Neuronal stem cell (in vitro differentiated cells): ENCODE data around the gene JMJD7.
A peak's percentile ranks its signal among the peaks of the same experiment; 100 is the strongest.

Experiments
- DNase-seq: peaks from one replicate; pipeline ENCODE4 v3.0.0-alpha.2; 2013; ENCODE audit warnings: low spot score
- H2AFZ ChIP-seq: one replicate; pipeline ENCODE4 v1.6.1; 2013; ENCODE audit warnings: mild to moderate bottlenecking, low read length, inconsistent platforms
- H2AK5ac ChIP-seq: 2 replicates; pipeline ENCODE4 v1.6.1; 2013; ENCODE audit warnings: low read depth, mild to moderate bottlenecking, inconsistent platforms, low read length, moderate library complexity, mixed read lengths
- H2BK120ac ChIP-seq: 2 replicates; pipeline ENCODE4 v1.6.1; 2013; ENCODE audit warnings: low read depth, mild to moderate bottlenecking, inconsistent platforms, low read length, moderate library complexity, mixed read lengths
- H2BK12ac ChIP-seq: one replicate; pipeline ENCODE4 v1.6.1; 2013; ENCODE audit warnings: low read length, inconsistent platforms
- H2BK15ac ChIP-seq: 2 replicates; pipeline ENCODE4 v1.6.1; 2013; ENCODE audit warnings: mild to moderate bottlenecking, low read length, inconsistent platforms, mixed read lengths
- H2BK5ac ChIP-seq: one replicate; pipeline ENCODE4 v1.6.1; 2013; ENCODE audit warnings: inconsistent platforms, mild to moderate bottlenecking, low read length, moderate library complexity
- H3K14ac ChIP-seq: one replicate; pipeline ENCODE4 v1.6.1; 2013; ENCODE audit warnings: low read length, inconsistent platforms
- H3K18ac ChIP-seq: 2 replicates; pipeline ENCODE4 v1.6.1; 2013; ENCODE audit warnings: low read length, inconsistent platforms
- H3K23ac ChIP-seq: 2 replicates; pipeline ENCODE4 v1.6.1; 2013; ENCODE audit warnings: low read depth, mild to moderate bottlenecking, mixed read lengths, low read length, inconsistent platforms; ENCODE audit not compliant: poor library complexity
- H3K27ac ChIP-seq: replicated peaks from 3 replicates; pipeline ENCODE4 v1.5.1; 2013; ENCODE audit warnings: low read length, inconsistent platforms
- H3K27me3 ChIP-seq, 3 experiments: 2 replicates each; pipeline ENCODE4 v1.6.1; 2013; ENCODE audit warnings: low read length in 3 of 3, mild to moderate bottlenecking in 2 of 3, inconsistent platforms in 1 of 3, low read depth in 1 of 3, mixed read lengths in 1 of 3, moderate library complexity in 1 of 3; ENCODE audit not compliant: control insufficient read depth in 3 of 3, insufficient read depth in 3 of 3
- H3K36me3 ChIP-seq, 2 donors: replicated peaks in 1 of 2; 2 replicates each; pipeline ENCODE4 v1.6.1; 2013; ENCODE audit warnings: low read length in 2 of 2; ENCODE audit not compliant: control insufficient read depth in 2 of 2, insufficient read depth in 2 of 2
- H3K4ac ChIP-seq: 2 replicates; pipeline ENCODE4 v1.6.1; 2013; ENCODE audit warnings: inconsistent platforms, mild to moderate bottlenecking, low read length, moderate library complexity
- H3K4me1 ChIP-seq, 2 donors: 1 replicate in 1 of 2; 2 replicates in 1 of 2; pipeline ENCODE4 v1.6.1; 2013; ENCODE audit warnings: low read length in 2 of 2, low read depth in 1 of 2; ENCODE audit not compliant: control insufficient read depth in 2 of 2, insufficient read depth in 1 of 2
- H3K4me2 ChIP-seq: one replicate; pipeline ENCODE4 v1.6.1; 2013; ENCODE audit warnings: mild to moderate bottlenecking, low read length, inconsistent platforms; ENCODE audit not compliant: insufficient read depth, poor library complexity, severe bottlenecking
- H3K4me3 ChIP-seq, 2 donors: 2 replicates each; pipeline ENCODE4 v1.5.1; 2013; ENCODE audit warnings: low read length in 2 of 2, mild to moderate bottlenecking in 2 of 2, inconsistent platforms in 1 of 2, moderate library complexity in 1 of 2
- H3K79me1 ChIP-seq: one replicate; pipeline ENCODE4 v1.6.1; 2013; ENCODE audit warnings: low read depth, mild to moderate bottlenecking, inconsistent platforms, low read length, moderate library complexity
- H3K9ac ChIP-seq: one replicate; pipeline ENCODE4 v1.6.1; 2013; ENCODE audit warnings: mild to moderate bottlenecking, low read depth, low read length, inconsistent platforms; ENCODE audit not compliant: poor library complexity
- H3K9me3 ChIP-seq, 2 donors: replicated peaks in 1 of 2; 2 replicates each; pipeline versions ENCODE3 to v1.6.1; 2013; ENCODE audit warnings: low read length in 2 of 2, mild to moderate bottlenecking in 2 of 2, inconsistent platforms in 1 of 2, low read depth in 1 of 2, mixed read lengths in 1 of 2, moderate library complexity in 1 of 2; ENCODE audit not compliant: control insufficient read depth in 2 of 2, insufficient read depth in 1 of 2
- H4K8ac ChIP-seq: one replicate; pipeline ENCODE4 v1.6.1; 2013; ENCODE audit warnings: low read depth, mild to moderate bottlenecking, inconsistent platforms, low read length, moderate library complexity
- H4K91ac ChIP-seq: one replicate; pipeline ENCODE4 v1.6.1; 2013; ENCODE audit warnings: low read length, low read depth, mild to moderate bottlenecking, inconsistent platforms; ENCODE audit not compliant: poor library complexity
- WGBS, 2 donors: extraction: QIAGEN DNeasy Blood & Tissue Kit; methylation state at CpG; one replicate each; pipeline ENCODE4 v1.1.7; 2013; ENCODE audit warnings: missing lambda C conversion rate in 2 of 2, mixed read lengths in 1 of 2; ENCODE audit not compliant: insufficient read length in 2 of 2, insufficient replicate concordance in 1 of 2; ENCODE audit errors: extremely low coverage in 2 of 2; 5-methylcytosine and 5-hydroxymethylcytosine counted together

Gene JMJD7

DNA sequence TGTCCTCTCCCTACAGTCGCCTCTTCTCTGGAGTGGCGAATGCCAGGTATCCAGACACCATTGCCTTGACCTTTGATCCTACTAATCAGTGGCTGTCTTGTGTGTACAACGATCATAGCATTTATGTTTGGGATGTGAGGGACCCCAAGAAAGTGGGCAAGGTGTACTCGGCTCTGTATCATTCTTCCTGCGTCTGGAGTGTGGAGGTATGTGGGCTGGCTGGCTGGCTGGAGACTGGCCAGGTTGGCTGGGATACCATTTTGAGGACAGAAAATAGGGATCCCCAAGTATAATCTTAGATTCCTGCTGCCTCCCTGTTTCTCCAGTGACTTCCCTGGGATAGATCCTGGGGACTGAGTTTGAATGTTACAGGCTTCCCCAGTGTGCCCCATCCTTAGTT, 13.4 kb upstream of the JMJD7 start:
- Histone ChIP-seq H2BK5ac (no peak overlapping the region), H3K9ac (no peak overlapping the region), H4K91ac (no peak overlapping the region), H3K4ac (no peak overlapping the region), H4K8ac (no peak overlapping the region), H2AFZ (no peak overlapping the region), H3K79me1 (no peaks in the 10 kb centered on the region), H2AK5ac (no peak overlapping the region), H2BK15ac (no peak overlapping the region), H3K36me3 (peaks cover 21 to 51% of the 10 kb centered on the region in 2 donors), H3K27me3 (no peaks in the 10 kb centered on the region), H3K4me1 (no peaks in the 10 kb centered on the region), H3K14ac (no peak overlapping the region), H3K23ac (no peak overlapping the region), H3K4me3 (no peak overlapping the region), H3K18ac (no peak overlapping the region), H2BK12ac (no peak overlapping the region), H3K9me3 (no peaks in the 10 kb centered on the region), H3K4me2 (no peak overlapping the region), H3K27ac (no peak overlapping the region), H2BK120ac (no peak overlapping the region)
- no CpG with 5 or more reads among the region's 5 CpGs for WGBS, 2 donors
- no peak for DNase-seq

DNA sequence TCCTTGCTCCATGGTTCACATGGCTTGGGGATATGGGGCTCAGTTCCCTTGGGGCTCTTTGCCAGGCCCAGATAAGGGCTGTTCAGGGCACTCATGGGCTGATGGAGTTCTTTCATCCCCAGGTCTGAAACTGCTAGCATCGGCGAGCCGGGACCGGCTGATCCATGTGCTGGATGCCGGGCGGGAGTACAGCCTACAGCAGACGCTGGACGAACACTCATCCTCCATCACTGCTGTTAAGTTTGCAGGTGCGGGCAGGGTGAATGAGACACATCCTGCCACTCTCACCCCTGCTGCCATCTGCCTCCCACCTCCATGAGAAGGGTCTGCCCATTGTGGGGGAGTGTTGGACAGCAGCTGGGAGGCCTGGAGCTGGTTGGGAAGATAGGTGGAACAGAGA, 11.1 kb upstream of the JMJD7 start:
- H3K18ac ChIP-seq, result no peak overlapping the region
- no peak overlapping the region for H2BK12ac ChIP-seq

DNA sequence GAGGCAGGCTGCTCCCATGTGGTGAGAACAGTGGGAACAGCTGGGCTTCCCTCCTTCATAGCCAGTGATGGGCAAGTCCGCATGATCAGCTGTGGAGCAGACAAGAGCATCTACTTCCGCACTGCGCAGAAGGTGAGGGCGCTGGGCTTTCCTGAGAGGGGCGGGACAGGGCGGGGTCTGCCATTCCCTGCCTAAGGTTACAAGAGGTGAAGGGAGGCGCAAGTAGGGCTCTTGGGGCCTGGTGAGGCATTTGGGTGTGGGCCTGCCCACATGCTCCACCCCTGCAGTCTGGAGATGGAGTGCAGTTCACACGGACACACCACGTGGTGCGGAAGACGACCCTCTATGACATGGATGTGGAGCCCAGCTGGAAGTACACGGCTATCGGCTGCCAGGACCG, 10.6 kb upstream of the JMJD7 start:
- no peak for DNase-seq
- Histone ChIP-seq H2AFZ (no peak overlapping the region), H2AK5ac (no peak overlapping the region), H3K36me3 (peaks cover 26 to 72% of the 10 kb centered on the region in 2 donors), H3K9me3 (no peaks in the 10 kb centered on the region), H4K8ac (no peak overlapping the region), H3K27me3 (no peaks in the 10 kb centered on the region), H3K4ac (no peak overlapping the region), H3K4me2 (no peak overlapping the region), H3K18ac (no peak overlapping the region), H3K9ac (no peak overlapping the region), H3K23ac (no peak overlapping the region), H3K27ac (no peak overlapping the region), H3K14ac (no peak overlapping the region), H3K79me1 (no peaks in the 10 kb centered on the region), H2BK12ac (no peak overlapping the region), H2BK120ac (no peak overlapping the region), H2BK15ac (no peak overlapping the region), H3K4me1 (no peaks in the 10 kb centered on the region), H2BK5ac (no peak overlapping the region), H4K91ac (no peak overlapping the region), H3K4me3 (no peak overlapping the region)
- WGBS, 2 donors, result no CpG with 5 or more reads among the region's 14 CpGs

More for the DNA sequence above, 11.1 kb upstream of the JMJD7 start:
- no peak overlapping the region for H3K4me3 ChIP-seq
- H3K27me3 ChIP-seq, result no peaks in the 10 kb centered on the region
- no peaks in the 10 kb centered on the region for H3K4me1 ChIP-seq
- H3K36me3 ChIP-seq, result peaks cover 26 to 72% of the 10 kb centered on the region in 2 donors
- no peak overlapping the region for H2AFZ ChIP-seq
- no peak overlapping the region for H4K8ac ChIP-seq
- H3K9me3 ChIP-seq, result no peaks in the 10 kb centered on the region
- H3K27ac ChIP-seq, result no peak overlapping the region
- H2BK5ac ChIP-seq, result peak overlapping the region; percentile 43
- peak overlapping the region; percentile 71 for H3K9ac ChIP-seq
- no peak overlapping the region for H3K14ac ChIP-seq
- H3K79me1 ChIP-seq, result no peaks in the 10 kb centered on the region
- WGBS, 2 donors, result no CpG with 5 or more reads among the region's 9 CpGs
- H2BK15ac ChIP-seq, result no peak overlapping the region
- H3K23ac ChIP-seq, result peak overlapping the region; percentile 10
- no peak overlapping the region for H2BK120ac ChIP-seq
- H3K4me2 ChIP-seq, result no peak overlapping the region
- H3K4ac ChIP-seq, result no peak overlapping the region
- no peak overlapping the region for H2AK5ac ChIP-seq
- no peak overlapping the region for H4K91ac ChIP-seq
- no peak for DNase-seq

DNA sequence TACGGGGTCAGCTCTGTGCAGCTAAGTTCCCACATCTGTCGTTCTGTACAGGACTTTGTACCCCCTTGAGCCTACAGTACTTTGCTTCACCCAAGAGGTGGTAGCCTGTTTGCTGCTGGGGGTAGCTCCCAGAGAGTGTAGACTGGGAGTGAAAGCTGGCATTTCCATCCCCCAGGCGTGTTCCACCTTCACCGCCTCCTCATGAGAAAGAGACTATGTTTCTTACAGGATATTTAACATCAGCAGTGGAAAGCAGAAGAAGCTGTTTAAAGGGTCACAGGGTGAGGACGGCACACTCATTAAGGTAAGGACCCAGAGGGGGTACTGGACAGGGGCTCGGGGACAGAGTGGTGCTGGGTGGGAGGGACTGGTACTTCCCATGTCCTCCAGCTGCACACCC, 10.1 kb upstream of the JMJD7 start:
- Histone ChIP-seq H3K36me3 (peaks cover 28 to 77% of the 10 kb centered on the region in 2 donors), H3K9me3 (no peaks in the 10 kb centered on the region), H3K79me1 (no peaks in the 10 kb centered on the region), H3K23ac (no peak overlapping the region), H4K8ac (no peak overlapping the region), H3K4ac (no peak overlapping the region), H2AK5ac (no peak overlapping the region), H3K18ac (no peak overlapping the region), H3K4me2 (no peak overlapping the region), H4K91ac (no peak overlapping the region), H3K14ac (no peak overlapping the region), H3K27ac (no peak overlapping the region), H3K4me1 (no peaks in the 10 kb centered on the region), H2BK12ac (no peak overlapping the region), H2AFZ (no peak overlapping the region), H2BK5ac (no peak overlapping the region), H3K4me3 (no peak overlapping the region), H3K27me3 (no peaks in the 10 kb centered on the region), H2BK15ac (no peak overlapping the region), H3K9ac (no peak overlapping the region), H2BK120ac (no peak overlapping the region)
- no CpG with 5 or more reads among the region's 6 CpGs for WGBS, 2 donors
- no peak for DNase-seq
